Measurements from ENCODE around the gene CCDC192.

DNA sequence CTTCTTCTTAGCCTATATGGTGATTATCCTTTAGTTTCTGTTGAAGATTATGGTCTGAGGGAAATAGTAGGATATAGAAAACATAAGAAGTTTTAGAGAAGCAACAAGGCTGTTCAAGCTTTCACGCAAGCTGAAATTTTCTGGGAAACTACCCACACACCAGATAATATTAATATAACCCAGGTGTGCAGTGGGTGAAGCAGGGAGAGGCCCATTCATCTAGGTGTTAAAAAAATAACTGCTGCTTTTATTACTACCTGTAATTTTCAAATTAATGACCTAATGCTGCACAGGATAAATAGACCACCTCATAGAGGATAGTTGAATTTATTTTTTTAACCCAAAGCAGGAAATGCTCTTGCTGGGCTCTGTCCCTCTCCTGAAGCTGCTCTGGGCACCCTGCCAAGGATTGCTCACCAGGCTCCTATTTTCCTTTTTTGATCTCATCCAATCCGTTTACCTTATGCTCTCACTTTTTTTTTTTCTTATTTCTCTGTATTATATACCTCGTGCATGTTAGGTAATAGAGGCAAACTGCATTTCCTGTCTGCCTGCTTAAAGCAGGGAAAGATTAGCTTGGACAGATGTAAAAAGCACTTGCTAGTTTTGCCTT, 256.1 kb downstream of the CCDC192 start:
- TF ChIP-seq CTCF (IDR thresholded peaks at IDR 0.05; ENCODE audit: low read depth, low read length) (no peak), POLR2A (IDR thresholded peaks at IDR 0.05; ENCODE audit: extremely low read depth, insufficient read length) (no peak)
